NCI-H446 treated with DMSO at 0.1 percent for 48 hours (cell line): ENCODE measurements around the gene TTC9.

Source experiments
- DNase-seq: peaks from one replicate; lab custom pipeline; 2025; lab: John Stamatoyannopoulos, UW

TTC9 gene

DNA sequence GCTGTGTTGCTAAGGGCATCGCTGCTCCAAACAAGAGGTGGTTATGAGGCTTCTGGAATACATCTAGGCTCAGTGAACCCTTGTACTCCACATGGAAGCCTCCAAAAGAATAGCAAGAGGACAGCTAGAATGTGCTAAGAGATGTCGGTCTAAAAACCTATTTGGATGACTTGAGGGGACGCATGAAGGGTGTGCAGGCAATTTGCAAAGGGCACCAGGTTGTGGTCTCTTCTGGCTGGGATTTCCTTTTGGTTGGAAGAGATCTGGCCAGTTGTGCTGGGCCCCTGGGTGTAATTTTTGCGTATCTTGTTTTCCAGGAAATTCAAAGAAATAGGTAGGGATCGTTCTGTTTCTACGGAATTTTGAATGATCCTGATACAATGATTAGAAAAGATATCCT lies 4.2 kb downstream of the TTC9 start:
- DNase-seq: no peak

DNA sequence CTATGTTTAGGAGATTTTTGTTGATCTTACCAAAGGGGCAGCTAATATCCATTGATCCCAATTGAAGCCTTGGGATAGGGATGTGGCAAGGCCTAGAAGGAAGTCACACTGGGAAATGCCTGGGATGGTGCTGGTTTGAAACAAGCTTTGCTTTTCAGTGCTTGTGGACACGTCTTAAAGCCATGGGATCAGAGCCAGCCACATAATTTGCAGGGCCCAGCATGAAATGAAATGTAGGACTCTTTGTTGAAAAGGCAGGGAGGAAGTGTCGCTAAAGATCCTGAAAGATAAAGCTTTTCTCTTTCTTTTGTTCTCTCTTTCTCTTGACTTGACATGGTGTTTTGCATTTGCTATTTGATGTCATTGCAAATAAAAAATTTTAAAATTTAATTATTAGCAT lies 5.0 kb downstream of the TTC9 start:
- DNase-seq: no peak

DNA sequence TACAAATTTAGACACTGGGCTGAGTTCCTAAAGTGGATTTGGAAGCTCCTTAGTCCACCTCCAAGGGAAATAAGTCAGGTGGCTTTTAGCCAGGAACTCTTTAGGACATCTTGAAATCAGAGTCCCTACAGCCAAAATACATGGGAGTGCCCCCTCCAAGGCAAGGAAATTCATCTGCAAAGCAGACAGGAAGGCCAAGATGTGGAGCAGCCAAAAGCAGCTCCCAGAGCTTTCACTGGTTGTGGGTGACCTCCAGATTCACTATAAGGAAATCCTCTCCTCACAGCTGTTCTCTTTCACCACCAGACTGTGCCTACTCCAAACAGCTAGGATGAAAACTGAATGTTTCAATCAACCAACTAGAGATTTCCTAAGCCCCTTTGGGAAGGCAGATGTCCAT lies 6.6 kb downstream of the TTC9 start:
- no peak for DNase-seq

DNA sequence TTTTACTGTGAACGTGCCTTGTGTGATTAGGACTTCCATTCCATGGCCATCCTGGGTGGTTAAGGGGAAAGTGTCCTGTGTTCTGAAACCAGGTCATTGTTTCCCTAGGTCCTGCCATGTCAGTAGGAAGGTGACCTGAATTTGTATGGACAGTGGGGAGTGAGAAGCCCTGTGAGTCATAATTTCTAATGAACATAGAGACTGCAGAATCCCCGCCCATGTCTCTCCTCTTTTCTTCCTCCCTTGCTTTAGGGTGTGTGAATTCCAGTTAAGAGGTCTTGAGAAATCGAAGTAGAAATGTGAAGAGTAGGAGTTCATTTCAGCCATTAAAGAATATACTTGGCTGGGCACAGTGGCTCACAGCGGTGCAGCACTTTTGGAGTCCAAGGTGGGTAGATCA lies 8.1 kb downstream of the TTC9 start:
- no peak for DNase-seq

DNA sequence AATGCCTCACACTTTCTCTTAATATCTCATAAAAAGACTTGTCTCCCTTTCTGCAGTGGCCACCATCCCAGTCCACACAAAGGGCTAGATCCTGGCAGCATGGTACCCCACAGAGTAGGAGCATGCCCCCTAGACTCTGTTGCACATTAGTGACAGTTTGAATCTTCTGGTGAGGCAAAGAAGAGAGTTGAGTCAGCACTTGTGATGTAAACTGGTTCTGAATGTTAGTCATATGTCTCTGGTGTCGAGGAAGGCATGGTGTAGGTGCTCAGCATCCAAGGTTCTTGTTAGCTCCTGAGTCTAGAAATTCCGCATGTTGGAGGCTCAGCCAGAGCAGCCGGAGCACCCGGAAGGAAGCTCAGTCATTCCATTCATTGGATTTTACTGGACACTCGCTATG lies 9.8 kb downstream of the TTC9 start:
- no peak for DNase-seq

DNA sequence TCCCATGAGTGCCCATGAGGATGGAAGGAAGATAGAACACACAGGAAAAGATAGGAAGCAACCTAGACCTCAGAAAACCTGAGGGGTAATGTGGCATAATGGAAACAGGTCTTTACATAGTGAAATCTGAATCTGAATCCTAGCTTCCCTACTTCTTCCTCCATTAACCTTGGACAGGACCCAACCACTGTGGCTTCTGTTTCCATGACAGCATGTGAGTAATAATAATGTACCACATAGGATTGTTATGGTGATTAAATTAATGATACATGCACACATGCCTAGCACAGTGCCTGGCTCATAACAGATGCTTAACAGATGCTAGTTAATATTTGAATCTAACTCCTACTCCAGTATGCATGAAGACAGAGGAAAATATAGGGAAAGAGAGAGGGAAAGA lies 11.2 kb downstream of the TTC9 start:
- DNase-seq: no peak

DNA sequence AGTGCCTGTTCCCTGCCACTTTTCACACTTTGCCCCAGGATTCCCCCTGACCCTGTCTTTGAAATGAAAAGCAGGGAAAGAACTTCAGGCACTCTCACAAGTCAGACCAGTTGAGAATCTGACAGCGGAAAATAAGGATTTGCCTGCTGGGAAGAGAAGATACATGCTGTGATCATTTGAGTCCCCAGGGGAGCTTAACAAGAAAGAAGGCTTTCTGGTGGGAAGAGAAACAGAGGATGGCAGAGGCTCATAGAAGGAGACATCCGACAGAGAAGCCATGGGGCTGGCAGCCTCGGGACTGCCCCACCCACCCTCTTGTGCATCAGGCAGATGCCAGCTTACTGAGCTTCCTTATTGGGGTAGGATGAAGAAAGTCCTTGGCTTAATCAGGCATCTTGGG lies 11.9 kb downstream of the TTC9 start:
- DNase-seq: no peak

DNA sequence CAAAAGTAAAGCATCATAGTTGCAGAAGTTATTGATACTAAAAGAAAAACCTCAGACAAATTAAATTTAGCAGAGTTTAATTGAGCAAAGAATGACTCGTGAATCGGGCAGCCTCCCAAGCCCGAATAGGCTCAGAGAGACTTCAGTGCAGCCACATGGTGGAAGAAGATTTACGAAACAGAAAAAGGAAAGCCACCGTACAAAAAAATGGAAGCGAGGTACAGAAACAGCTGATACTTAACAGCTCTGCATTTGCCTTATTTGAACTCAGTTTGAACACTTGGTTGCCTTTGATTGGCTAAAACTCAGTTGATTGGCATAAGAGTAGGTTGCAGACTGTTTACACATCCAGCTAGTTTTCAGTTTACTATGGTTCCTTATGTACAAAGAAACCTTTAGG lies 12.9 kb downstream of the TTC9 start:
- DNase-seq: no peak

DNA sequence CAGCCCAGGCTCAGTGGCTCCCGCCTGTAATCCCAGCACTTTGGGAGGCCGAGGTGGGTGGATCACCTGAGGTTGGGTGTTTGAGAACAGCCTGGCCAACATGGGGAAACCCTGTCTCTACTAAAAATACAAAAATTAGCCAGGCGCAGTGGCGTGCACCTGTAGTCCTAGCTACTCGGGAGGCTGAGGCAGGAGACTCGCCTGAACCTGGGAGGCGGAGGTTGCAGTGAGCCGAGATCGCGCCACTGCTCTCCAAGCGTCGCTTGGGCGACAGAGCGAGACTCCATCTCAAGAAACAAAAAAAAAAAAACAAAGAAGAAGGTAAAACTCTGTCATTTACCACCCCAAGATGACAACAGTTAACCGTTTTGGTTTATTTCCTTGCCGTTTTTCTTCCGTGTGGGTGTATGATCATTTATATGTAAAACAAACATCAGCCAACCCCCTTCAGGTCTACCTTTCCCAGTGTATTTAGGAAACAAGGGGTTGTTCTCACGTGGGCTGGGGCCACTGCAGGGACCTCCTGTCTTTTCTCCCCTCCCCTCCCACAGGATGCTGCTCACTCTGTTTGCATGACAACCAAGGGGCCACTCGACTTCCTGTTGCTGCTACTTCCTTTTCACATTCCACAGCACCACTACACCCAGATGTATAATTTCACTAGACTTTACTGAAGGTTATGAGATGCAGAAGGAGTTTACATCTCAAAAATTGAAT lies 13.6 kb downstream of the TTC9 start:
- DNase-seq: no peak

DNA sequence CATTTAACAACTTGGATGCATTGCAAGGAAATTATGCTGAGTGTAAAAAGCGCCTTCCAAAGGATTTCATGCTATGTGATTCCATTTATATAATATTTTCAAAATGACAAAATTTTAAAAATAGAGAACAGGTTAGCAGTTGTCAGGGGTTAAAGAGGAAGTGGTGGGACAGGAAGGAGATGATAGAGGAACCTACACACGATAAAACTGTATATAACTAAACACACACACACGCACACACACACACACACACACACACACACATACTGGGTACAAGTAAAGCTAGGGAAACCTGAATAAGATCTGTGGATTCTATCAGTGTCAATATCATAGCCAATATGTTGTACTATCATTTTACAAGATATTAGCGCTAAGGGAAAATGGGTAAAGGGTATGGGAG lies 17.2 kb downstream of the TTC9 start:
- no peak for DNase-seq

DNA sequence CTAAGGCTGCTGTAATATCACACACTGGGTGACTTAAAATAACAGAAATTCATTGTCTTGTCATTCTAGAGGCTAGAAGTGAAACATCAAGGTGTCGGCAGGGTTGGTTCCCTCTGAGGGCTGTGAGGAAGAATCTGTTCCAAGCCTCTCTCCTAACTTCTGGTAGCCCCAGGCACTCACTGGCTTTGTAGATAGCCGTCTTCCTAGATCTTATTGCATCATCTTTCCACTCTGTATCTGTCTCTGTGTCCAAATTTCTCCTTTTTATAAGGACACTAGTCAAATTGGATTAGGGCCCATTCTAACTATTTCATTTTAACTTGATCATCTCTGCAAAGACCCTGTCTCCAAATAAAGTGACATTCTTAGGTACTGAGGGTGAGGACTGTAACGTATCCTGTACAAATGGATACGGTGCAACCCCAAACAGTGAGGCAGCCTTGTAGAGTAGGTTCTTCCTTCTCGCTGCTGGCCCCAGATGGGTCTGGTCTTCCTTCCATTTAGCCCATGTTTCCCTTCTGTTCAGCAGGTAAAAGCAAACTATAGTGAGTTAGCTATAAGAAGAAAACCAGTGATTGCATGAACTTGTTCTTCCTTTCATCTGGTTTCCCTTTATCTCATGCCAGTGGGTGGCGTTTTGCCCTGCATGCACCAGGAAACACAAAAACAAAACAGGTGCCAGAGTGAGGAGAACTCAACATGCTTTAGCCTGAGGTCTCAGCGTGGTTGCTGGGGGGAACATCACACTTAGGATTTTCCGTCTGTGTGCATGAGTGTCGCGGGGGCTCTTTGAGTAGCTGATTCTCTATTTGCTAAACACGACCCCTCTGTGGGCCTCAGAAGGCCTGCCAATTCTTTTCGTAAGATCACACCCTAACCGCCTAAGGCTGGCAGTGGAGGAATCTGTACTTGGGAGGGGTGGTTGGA lies 19.5 kb downstream of the TTC9 start:
- DNase-seq: no peak

DNA sequence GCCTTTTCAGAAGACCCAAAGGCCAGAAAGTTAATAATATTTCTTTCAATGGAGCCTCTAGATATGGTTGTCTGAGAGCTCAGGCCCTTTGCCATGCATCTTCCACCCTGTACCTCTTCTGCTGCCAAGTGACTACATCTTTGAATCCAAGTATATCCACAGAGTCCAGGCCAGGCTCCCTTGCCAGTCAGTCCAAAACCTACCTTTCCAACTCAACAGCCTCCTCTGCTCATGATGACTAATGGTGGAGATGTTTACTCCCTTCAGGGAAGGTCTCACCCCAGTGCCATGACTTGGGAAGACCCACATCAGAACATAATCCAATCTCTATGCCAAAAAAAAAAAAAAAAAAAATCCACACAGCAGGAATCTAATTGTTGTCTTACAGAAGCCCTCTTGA lies 20.4 kb downstream of the TTC9 start:
- DNase-seq: no peak

DNA sequence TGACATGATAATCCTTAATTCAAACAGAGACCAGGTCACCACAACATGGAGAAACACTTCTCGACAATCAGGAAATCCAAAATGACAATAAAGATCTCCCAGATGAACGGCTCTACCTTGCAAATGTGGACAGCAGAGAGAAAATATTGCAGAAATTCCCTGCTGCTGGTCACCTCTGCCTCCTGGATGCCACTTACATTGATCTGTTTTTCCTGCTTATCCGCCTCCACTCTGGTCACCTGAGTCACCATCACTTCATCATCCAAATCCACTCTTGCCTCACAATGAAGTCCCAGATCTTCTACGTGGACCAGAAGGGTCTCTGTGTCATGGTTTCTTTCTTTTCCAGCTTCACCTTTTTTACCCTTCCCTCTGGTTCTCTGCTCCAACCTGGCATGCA lies 21.1 kb downstream of the TTC9 start:
- no peak for DNase-seq

DNA sequence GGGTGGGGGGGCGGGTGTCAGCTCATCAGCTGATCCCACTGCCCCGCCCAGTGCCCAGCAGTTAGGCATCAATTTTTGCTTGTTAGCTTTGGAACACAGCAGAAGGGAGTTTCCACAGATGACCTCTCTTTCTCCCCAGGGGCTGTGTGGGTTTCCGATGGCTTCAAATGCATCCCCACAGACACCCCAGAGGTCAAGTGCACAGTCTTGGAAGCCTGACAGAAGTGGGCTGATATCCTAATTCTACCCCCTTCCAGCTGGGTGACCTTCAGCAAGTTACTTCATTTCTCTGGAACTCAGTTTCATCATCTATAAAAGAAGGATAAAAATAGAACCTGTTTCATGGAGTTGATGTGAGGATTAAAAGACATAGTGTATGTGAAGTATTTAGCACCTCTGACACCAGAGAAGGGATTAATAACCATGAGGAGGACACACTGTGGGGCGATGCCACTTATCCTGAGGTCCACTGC lies 22.0 kb downstream of the TTC9 start:
- DNase-seq: no peak

DNA sequence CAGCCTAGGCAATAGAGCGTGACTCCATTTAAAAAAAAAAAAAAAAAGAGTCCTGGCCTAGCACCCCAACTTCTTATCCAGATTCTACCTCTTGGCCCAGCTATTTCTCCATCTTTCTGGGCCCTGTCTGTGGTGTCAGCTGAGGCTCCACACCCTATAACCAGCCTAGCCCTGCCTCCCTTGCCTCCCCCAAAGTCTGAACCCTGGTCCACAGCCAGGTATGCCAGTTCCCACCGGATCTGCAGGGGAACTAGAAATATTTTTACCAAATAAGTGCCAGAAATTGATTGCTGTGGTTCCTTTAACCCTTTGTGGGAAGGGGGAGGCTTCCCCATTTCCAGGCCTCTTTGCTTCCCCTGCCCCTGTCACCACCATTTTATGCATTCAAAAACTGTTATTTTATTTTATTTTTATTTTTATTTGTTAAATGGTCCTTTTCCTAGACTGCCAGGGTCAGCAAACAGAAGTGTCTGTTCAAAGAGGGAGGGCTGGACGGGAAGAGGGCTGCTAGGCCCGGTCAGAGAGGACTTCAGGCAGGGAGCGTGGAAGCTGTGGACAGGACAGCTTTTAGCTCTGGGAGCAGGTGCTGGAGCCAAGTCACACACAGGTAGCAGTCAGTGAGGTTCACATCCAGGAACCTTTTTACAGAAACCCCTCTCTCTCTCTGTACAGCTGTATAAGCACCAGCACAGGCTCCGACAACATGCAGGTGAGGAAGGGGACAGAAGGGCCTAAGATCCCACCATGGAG lies 23.2 kb downstream of the TTC9 start:
- no peak for DNase-seq

DNA sequence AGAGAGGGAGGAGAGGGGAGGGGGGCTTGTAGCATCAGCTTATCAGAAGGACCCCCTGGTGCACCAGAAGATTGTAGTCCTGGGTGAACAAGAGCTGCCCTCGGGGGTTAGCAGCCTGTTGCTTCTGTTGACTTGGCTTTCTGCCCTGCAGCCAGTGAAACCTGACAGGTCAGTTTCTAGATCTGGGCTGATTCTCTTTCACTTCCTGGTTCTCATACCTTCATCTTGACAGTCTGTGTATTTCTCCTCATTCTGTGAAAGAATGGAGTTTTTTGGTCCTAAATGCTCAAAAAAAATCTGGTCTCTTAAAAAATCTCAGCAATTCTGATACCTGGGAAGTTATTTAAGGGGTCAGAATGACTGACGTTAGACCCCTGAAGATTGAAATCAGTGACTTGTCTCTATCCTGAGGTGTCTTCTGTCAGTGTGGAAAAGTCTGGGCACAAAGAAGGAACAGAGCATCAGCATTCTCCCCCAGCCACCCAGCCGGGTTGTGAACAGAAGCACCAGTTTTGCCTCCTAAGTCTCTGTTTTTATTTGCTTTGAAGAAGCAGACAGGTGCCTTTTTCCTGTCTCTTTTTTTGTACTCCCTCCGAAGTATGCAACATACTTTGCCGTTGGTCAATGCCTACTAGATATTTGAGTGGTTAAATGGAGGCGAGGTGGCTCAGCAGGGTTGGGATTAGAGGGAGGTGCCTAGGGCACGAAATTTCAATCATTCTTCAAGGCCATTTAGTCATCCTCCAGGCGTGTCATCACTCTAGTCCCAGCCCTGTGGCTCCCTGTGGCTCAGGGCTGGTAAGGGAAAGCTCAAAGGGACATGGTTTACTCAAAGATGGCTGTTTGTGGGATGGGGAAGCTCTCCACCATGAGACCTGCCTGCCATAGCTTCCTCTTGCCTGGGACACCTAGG lies 24.0 kb downstream of the TTC9 start:
- no peak for DNase-seq

DNA sequence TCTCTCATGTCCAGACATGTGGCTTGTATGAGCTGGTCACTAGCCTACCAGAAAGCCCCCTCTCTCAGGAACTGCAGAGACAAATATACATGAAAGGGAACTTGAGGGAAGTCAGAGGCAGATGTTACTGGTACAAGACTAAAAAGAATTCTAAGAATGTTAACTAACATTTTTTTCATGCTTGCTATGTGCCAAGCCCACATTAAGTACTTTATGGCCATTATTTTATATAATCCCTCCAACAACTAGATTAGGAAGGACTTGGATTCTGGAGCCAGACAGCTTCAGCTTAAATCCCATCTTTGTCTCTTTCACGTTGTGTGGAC lies 24.6 kb downstream of the TTC9 start:
- no peak for DNase-seq

DNA sequence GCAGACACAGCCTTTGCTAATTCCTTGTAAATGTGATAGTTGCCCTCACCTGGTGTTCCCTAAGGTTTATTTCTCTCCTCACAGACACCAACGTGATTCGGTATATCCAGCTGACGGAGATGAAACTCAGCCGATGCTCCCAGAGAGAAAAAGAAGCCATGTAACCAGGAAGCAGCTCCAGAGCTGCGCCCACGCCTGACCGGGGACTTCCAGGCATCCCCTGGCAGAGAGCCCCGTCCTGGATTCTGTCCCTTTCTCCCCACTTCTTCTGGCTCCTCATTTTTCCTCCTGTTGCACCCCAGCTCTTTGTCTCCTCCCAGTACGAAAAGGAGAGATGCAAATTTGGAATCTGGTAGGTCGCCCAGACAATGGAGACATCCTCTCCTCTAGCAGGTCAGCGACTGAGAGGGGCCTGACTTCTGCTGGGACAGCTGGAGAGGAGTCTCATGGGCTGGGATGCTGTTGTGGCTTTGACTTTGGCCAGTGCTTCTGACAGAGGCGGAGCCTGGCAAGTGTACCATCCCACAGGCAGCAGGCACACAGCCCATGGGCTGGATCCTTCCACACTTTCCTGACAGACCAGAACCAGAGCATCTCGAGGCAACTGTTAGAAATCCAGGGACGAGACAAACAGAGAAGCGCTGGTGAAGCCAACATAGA lies 29.4 kb downstream of the TTC9 start:
- no peak for DNase-seq

DNA sequence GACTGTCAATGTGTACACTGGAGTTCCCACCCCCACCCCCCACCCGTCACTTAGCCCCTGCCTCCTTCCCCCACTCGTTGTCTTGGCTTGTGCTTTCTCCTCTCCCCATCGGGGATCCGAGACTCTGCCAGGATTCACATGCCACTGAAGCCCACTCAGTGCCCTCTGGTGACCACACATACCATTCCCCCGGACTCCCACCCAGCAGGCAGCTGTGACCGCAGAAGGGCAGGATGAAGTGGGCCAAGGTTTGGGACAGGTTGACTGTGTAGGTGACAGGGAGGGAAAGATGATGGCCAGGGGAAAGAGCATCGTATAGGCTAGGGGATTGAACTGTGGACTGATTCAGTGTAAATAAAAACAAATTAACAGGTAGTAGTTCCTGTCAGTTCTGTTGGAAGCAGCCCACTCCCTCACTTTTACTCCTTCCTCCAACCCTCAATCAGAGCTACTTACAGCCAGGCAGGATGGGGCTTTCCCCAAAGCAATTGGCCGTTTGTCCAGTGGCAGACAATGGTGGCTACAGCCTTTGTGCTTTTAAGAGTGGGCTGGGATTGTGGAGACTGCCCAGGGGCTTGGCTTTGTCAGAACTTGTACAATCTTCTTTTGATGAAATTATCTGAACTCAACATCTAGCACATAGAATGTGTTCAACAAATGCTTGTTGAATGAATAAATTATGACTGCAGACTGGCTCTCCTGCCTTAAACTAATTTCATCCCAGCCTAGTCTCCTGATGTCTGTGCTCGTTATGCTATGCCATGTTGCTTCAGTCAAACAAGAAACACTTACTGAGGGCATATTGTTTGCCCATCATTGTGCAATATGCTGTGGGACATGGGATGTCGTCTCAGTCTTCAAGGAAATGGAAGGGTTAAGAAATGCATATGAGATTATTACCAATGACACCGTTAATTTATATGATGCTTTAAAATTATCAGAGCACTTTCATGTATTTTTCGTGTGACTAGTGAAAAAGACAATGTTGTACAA lies 30.2 kb downstream of the TTC9 start:
- no peak for DNase-seq

DNA sequence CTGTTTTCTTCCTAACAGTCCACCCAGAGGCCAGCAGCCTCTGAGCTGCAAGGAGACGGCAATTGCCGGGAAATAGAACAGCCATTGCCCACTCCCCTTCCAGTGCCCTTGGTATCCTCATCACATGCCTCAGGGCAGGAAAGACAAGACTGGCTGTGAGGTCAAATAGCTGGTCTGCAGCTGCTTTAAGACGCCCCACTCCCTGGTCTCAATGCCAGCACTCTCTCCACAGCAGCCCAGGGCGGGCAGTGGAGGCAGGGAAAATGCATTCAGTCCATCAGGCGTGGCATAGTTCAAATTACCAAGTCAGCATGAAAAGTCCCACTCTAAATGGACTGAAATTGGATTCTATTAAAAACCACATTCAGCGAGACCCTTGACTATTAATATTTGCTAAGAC lies 35.6 kb downstream of the TTC9 start:
- DNase-seq: no peak
